ENCODE results near the gene SPRR4. TPM values are rescaled to one million over a fixed set of nuclear protein-coding genes. Genes with fewer than 3 reads are reported as not detected.

SPRR4 gene
- total and polyA plus RNA-seq, 11 donors = not detected

DNA sequence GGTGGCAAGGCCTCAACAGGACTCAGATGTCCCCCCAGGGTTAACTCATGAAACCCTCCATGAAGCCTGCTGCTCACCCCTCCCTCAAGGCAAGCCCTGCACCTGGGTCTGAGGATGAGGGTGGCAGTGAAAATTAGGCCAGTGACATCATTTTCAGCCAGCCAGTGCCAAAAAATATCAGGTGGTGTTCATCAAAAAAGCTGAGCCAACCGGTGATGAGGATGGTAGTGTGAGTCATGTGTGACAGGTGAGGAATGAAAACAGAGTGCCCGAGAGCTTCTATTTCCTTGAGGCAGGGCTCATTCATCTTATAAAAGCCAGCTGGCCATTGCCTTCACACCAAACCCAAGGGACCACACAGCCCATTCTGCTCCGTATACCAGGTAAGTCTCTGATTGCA lies 13.3 kb downstream of the SPRR4 start, which contains the start of gene SPRR1A:
Gene SPRR1A, plus strand, starts transcription at position 339 of the 400 bp plus-strand sequence. CDS start 1,150 bp downstream, outside the sequence.
- ATAC-seq (no peak), DNase-seq (no peak)
- WGBS, 4 donors = 69 to 94% (median 82%) methylated on average over 3 of the region's 3 CpGs
- H3K4me1 ChIP-seq = no peaks in the 10 kb centered on the region
- intact Hi-C loops (cut with DNase I) = no loop called here
- no peak within 1 kb of the TSS for H3K27ac ChIP-seq
- H3K27me3 ChIP-seq = peaks cover 0 to 10% (median 0%) of the 10 kb centered on the region in 9 donors
- no peaks in the 10 kb centered on the region for H3K36me3 ChIP-seq
- no peak within 1 kb of the TSS for H3K4me3 ChIP-seq
- no peaks in the 10 kb centered on the region for H3K9me3 ChIP-seq
- TF ChIP-seq, protein P1, sequence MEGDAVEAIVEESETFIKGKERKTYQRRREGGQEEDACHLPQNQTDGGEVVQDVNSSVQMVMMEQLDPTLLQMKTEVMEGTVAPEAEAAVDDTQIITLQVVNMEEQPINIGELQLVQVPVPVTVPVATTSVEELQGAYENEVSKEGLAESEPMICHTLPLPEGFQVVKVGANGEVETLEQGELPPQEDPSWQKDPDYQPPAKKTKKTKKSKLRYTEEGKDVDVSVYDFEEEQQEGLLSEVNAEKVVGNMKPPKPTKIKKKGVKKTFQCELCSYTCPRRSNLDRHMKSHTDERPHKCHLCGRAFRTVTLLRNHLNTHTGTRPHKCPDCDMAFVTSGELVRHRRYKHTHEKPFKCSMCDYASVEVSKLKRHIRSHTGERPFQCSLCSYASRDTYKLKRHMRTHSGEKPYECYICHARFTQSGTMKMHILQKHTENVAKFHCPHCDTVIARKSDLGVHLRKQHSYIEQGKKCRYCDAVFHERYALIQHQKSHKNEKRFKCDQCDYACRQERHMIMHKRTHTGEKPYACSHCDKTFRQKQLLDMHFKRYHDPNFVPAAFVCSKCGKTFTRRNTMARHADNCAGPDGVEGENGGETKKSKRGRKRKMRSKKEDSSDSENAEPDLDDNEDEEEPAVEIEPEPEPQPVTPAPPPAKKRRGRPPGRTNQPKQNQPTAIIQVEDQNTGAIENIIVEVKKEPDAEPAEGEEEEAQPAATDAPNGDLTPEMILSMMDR (IDR thresholded peaks at IDR 0.05) = no peak
- no peak for TF ChIP-seq POLR2A (IDR thresholded peaks at IDR 0.05)

DNA sequence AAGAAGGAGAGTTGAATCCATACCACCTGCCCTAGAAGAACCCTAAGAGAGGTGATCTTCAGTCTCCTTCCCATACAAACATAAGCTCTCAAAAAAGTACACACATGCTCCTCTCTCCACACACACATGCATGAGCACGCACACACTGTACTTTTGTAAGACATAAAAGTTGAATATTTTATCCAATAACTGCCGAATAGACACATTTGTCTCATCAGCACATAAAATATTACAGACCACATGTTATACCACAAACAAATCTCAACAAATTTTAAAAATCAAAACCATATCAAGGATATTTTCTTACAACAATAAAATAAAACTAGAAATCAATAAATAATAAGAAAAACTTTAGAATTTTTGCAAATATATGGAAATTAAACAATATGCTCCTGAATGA lies 16.1 kb downstream of the SPRR4 start:
- H3K36me3 ChIP-seq = no peaks in the 10 kb centered on the region
- intact Hi-C loops (cut with DNase I) = no loop called here
- WGBS, 4 donors = 79 to 88% (median 84%) methylated on average over 2 of the region's 2 CpGs
- H3K27me3 ChIP-seq = peaks cover 0 to 10% (median 0%) of the 10 kb centered on the region in 9 donors
- no peak for TF ChIP-seq POLR2A (IDR thresholded peaks at IDR 0.05)
- TF ChIP-seq, protein P1 (IDR thresholded peaks at IDR 0.05) = no peak
- no peak overlapping the region for H3K4me3 ChIP-seq
- H3K27ac ChIP-seq = no peak overlapping the region
- H3K9me3 ChIP-seq = no peaks in the 10 kb centered on the region
- ATAC-seq (no peak), DNase-seq (no peak)
- no peaks in the 10 kb centered on the region for H3K4me1 ChIP-seq

DNA sequence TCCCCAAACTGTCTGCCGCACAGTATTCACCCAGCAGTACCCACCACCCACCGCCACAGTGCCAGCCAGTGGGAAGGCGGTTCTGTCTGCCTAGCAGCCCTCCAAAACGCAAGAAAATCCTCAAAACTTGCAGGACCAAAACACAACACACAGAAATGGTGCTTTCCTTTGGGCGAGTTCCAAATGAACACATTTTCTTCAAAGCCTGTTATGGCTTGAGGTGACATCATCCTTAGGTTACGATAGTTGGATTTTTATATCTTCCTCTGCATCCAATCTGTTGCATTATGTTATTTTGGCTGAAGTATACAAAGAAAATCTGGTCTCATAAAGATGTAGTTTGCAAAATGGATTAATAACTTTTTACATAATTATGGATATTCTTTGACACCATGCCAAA lies 22.7 kb downstream of the SPRR4 start:
- no peak for DNase-seq
- H3K27ac ChIP-seq = no peak overlapping the region
- H3K36me3 ChIP-seq = no peaks in the 10 kb centered on the region
- no peak for TF ChIP-seq POLR2A (IDR thresholded peaks at IDR 0.05)
- TF ChIP-seq, protein P1 (IDR thresholded peaks at IDR 0.05) = no peak
- ATAC-seq = no peak
- no peak overlapping the region for H3K4me3 ChIP-seq
- no peaks in the 10 kb centered on the region for H3K4me1 ChIP-seq
- intact Hi-C loops (cut with DNase I) = no loop called here
- H3K9me3 ChIP-seq = peaks cover 0 to 14% (median 0%) of the 10 kb centered on the region in 12 donors
- H3K27me3 ChIP-seq = peaks cover 0 to 6% (median 0%) of the 10 kb centered on the region in 9 donors
- WGBS, 4 donors = 69 to 72% (median 69%) methylated on average over 4 to 6 of the region's 6 CpGs

DNA sequence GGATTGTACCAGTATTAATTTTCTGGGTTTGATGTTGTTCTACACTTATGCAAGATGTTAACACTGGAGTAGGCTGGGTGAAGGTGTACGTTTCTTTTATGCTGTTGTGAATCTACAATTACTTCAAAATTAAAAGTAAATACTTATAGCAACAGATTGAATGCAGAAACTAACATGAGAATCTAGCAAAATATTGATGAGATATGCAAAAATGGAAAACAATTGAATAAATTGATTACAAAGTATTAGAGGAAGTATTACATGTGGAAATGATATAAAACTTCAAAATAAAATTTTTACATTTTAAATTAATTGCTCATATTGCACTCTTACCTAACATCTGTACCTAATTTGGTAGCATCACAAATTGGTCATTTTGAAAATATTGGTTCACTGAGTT lies 25.4 kb downstream of the SPRR4 start:
- intact Hi-C loops (cut with DNase I) = no loop called here
- peaks cover 0 to 6% (median 0%) of the 10 kb centered on the region in 9 donors for H3K27me3 ChIP-seq
- H3K27ac ChIP-seq = no peak overlapping the region
- peaks cover 0 to 14% (median 0%) of the 10 kb centered on the region in 12 donors for H3K9me3 ChIP-seq
- H3K36me3 ChIP-seq = no peaks in the 10 kb centered on the region
- 20 to 45% (median 42%) methylated on average over 1 of the region's 1 CpG for WGBS, 4 donors
- no peak for ATAC-seq
- no peaks in the 10 kb centered on the region for H3K4me1 ChIP-seq
- DNase-seq = no peak
- TF ChIP-seq, protein P1 (IDR thresholded peaks at IDR 0.05) = no peak
- H3K4me3 ChIP-seq = no peak overlapping the region
